Naive B cell (primary cell): Measurements from ENCODE around the gene ATF6B. TPM values are rescaled to one million over a fixed set of nuclear protein-coding genes. Genes with fewer than 3 reads are reported as not detected.

Experiments used
- ATAC-seq, 2 donors: fragments of 150-1000 bp; cut with Tn5 transposase; 2 replicates each; pipeline ENCODE4 v1.10.0; 2021; ENCODE audit warnings: low read depth in 2 of 2, mild to moderate bottlenecking in 2 of 2, moderate library complexity in 2 of 2
- DNase-seq: peaks from one replicate; pipeline ENCODE4 v3.0.0; 2022
- H3K27ac Mint-ChIP-seq, 6 donors: one replicate each; pipeline ENCODE4 v1.8.0; 2020 to 2022; ENCODE audit warnings: mild to moderate bottlenecking in 6 of 6, mixed read lengths in 6 of 6, moderate library complexity in 5 of 6, inconsistent platforms in 2 of 6
- H3K27me3 Mint-ChIP-seq, 3 donors: one replicate each; pipeline ENCODE4 v1.8.0; 2021 to 2022; ENCODE audit warnings: mixed read lengths in 3 of 3, mild to moderate bottlenecking in 1 of 3
- H3K36me3 Mint-ChIP-seq, 2 donors: one replicate each; pipeline ENCODE4 v1.8.0; 2020 to 2022; ENCODE audit warnings: mixed read lengths in 2 of 2, inconsistent platforms in 1 of 2, mild to moderate bottlenecking in 1 of 2
- H3K4me1 Mint-ChIP-seq, 3 donors: one replicate each; pipeline ENCODE4 v1.8.0; 2020 to 2022; ENCODE audit warnings: mixed read lengths in 3 of 3, inconsistent platforms in 1 of 3, mild to moderate bottlenecking in 1 of 3, moderate library complexity in 1 of 3
- H3K4me3 Mint-ChIP-seq, 8 donors: one replicate each; pipeline ENCODE4 v1.8.0; 2020 to 2022; ENCODE audit warnings: mild to moderate bottlenecking in 8 of 8, mixed read lengths in 8 of 8, moderate library complexity in 8 of 8, inconsistent platforms in 2 of 8
- H3K9me3 Mint-ChIP-seq, 7 donors: one replicate each; pipeline ENCODE4 v1.8.0; 2020 to 2022; ENCODE audit warnings: mixed read lengths in 7 of 7, mild to moderate bottlenecking in 5 of 7, inconsistent platforms in 2 of 7, moderate library complexity in 1 of 7
- polyA plus RNA-seq, 6 donors: library from polyadenylated mRNA; unstranded; fragments of 300-500 nt; fragmentation: Illumina TruSeq; gene quantifications; one replicate each; pipeline ENCODE4 v1.2.3, GENCODE V29; 2021; ENCODE audit warnings: low read depth in 6 of 6

ATF6B gene
- polyA plus RNA-seq, 6 donors from 2014 or later, result 25.7 to 35.0 (median 32.4) TPM

GRCh38 chr6:32087574-32088486, 40.2 kb downstream of the ATF6B start:
- peak; percentile 90 to 91 for ATAC-seq
- peaks cover 0 to 7% (median 5%) of the 10 kb centered on the region in 3 donors for H3K4me1 Mint-ChIP-seq
- no peak overlapping the region for H3K27ac Mint-ChIP-seq
- DNase-seq, result peak; percentile 55
- H3K27me3 Mint-ChIP-seq, result peaks cover 38 to 80% (median 63%) of the 10 kb centered on the region in 3 donors
- H3K36me3 Mint-ChIP-seq, result no peaks in the 10 kb centered on the region
- peak overlapping the region in 1 of 8 donors; percentile 38 for H3K4me3 Mint-ChIP-seq
- H3K9me3 Mint-ChIP-seq, result peaks cover 0 to 2% (median 0%) of the 10 kb centered on the region in 7 donors

GRCh38 chr6:32086661-32087573, 41.1 kb downstream of the ATF6B start:
- peak overlapping the region in 3 of 8 donors; percentile 44 to 67 (median 58) for H3K4me3 Mint-ChIP-seq
- no peaks in the 10 kb centered on the region for H3K36me3 Mint-ChIP-seq
- peaks cover 0 to 2% (median 0%) of the 10 kb centered on the region in 7 donors for H3K9me3 Mint-ChIP-seq
- H3K4me1 Mint-ChIP-seq, result peaks cover 0 to 7% (median 5%) of the 10 kb centered on the region in 3 donors
- no peak overlapping the region for H3K27ac Mint-ChIP-seq
- peaks cover 45 to 82% (median 62%) of the 10 kb centered on the region in 3 donors for H3K27me3 Mint-ChIP-seq
- no peak for DNase-seq
- peak; percentile 14 to 24 for ATAC-seq

- no peak for ATAC-seq
- DNase-seq, result no peak
- peaks cover 0 to 7% (median 5%) of the 10 kb centered on the region in 3 donors for H3K4me1 Mint-ChIP-seq
- peaks cover 0 to 3% of the 10 kb centered on the region in 2 donors for H3K36me3 Mint-ChIP-seq
- no peak overlapping the region for H3K27ac Mint-ChIP-seq
- H3K4me3 Mint-ChIP-seq, result peak overlapping the region in 2 of 8 donors; percentile 16 to 70
- peaks cover 0 to 2% (median 0%) of the 10 kb centered on the region in 7 donors for H3K9me3 Mint-ChIP-seq
- H3K27me3 Mint-ChIP-seq, result peaks cover 45 to 85% (median 65%) of the 10 kb centered on the region in 3 donors
Measured at GRCh38 chr6:32085759-32086459, 42.1 kb downstream of the ATF6B start.

- Mint-ChIP-seq H3K27me3 (peaks cover 36 to 82% (median 71%) of the 10 kb centered on the region in 3 donors), H3K9me3 (peaks cover 0 to 2% (median 0%) of the 10 kb centered on the region in 7 donors), H3K4me3 (peak overlapping the region in 2 of 8 donors; percentile 16 to 71), H3K4me1 (peaks cover 0 to 11% (median 5%) of the 10 kb centered on the region in 3 donors), H3K27ac (no peak overlapping the region), H3K36me3 (peaks cover 0 to 7% of the 10 kb centered on the region in 2 donors)
- ATAC-seq (no peak), DNase-seq (no peak)
Measured at GRCh38 chr6:32084780-32085179, 43.3 kb downstream of the ATF6B start.

GRCh38 chr6:32083812-32084768, 44.0 kb downstream of the ATF6B start:
- ATAC-seq (no peak), DNase-seq (no peak)
- H3K4me3 Mint-ChIP-seq, result peak overlapping the region in 1 of 8 donors; percentile 37
- H3K9me3 Mint-ChIP-seq, result peaks cover 0 to 2% (median 0%) of the 10 kb centered on the region in 7 donors
- H3K27ac Mint-ChIP-seq, result peak overlapping the region in 1 of 6 donors; percentile 6
- H3K4me1 Mint-ChIP-seq, result peaks cover 0 to 7% (median 5%) of the 10 kb centered on the region in 3 donors
- peaks cover 35 to 80% (median 65%) of the 10 kb centered on the region in 3 donors for H3K27me3 Mint-ChIP-seq
- H3K36me3 Mint-ChIP-seq, result peaks cover 0 to 7% of the 10 kb centered on the region in 2 donors

- H3K27ac Mint-ChIP-seq, result peak overlapping the region in 1 of 6 donors; percentile 60
- ATAC-seq, result no peak
- peaks cover 0 to 2% (median 0%) of the 10 kb centered on the region in 7 donors for H3K9me3 Mint-ChIP-seq
- H3K4me1 Mint-ChIP-seq, result peaks cover 0 to 7% (median 5%) of the 10 kb centered on the region in 3 donors
- peaks cover 0 to 7% of the 10 kb centered on the region in 2 donors for H3K36me3 Mint-ChIP-seq
- H3K27me3 Mint-ChIP-seq, result peaks cover 35 to 73% (median 60%) of the 10 kb centered on the region in 3 donors
- no peak for DNase-seq
- H3K4me3 Mint-ChIP-seq, result no peak overlapping the region
Measured at GRCh38 chr6:32082935-32083334, 45.1 kb downstream of the ATF6B start.

GRCh38 chr6:32082478-32082877, 45.6 kb downstream of the ATF6B start:
- DNase-seq, result no peak
- Mint-ChIP-seq H3K36me3 (peaks cover 0 to 7% of the 10 kb centered on the region in 2 donors), H3K4me1 (peaks cover 0 to 7% (median 5%) of the 10 kb centered on the region in 3 donors), H3K9me3 (peaks cover 0 to 2% (median 0%) of the 10 kb centered on the region in 7 donors), H3K27ac (no peak overlapping the region), H3K27me3 (peaks cover 35 to 73% (median 60%) of the 10 kb centered on the region in 3 donors), H3K4me3 (no peak overlapping the region)
- no peak for ATAC-seq

- peaks cover 0 to 7% of the 10 kb centered on the region in 2 donors for H3K36me3 Mint-ChIP-seq
- peaks cover 0 to 4% (median 0%) of the 10 kb centered on the region in 3 donors for H3K4me1 Mint-ChIP-seq
- no peak overlapping the region for H3K4me3 Mint-ChIP-seq
- peaks cover 0 to 2% (median 0%) of the 10 kb centered on the region in 7 donors for H3K9me3 Mint-ChIP-seq
- no peak for ATAC-seq
- H3K27ac Mint-ChIP-seq, result peak overlapping the region in 1 of 6 donors; percentile 63
- no peak for DNase-seq
- peaks cover 35 to 65% (median 52%) of the 10 kb centered on the region in 3 donors for H3K27me3 Mint-ChIP-seq
Measured at GRCh38 chr6:32081168-32081990, 46.7 kb downstream of the ATF6B start.

- Mint-ChIP-seq H3K4me3 (no peak overlapping the region), H3K36me3 (peaks cover 0 to 7% of the 10 kb centered on the region in 2 donors), H3K4me1 (peaks cover 0 to 4% (median 0%) of the 10 kb centered on the region in 3 donors), H3K27me3 (peaks cover 21 to 59% (median 44%) of the 10 kb centered on the region in 3 donors), H3K27ac (no peak overlapping the region), H3K9me3 (no peaks in the 10 kb centered on the region)
- DNase-seq, result no peak
- no peak for ATAC-seq
Measured at GRCh38 chr6:32079566-32080290, 48.3 kb downstream of the ATF6B start.

GRCh38 chr6:32076321-32076809, 51.7 kb downstream of the ATF6B start:
- Mint-ChIP-seq H3K4me3 (no peak overlapping the region), H3K4me1 (peaks cover 0 to 4% (median 0%) of the 10 kb centered on the region in 3 donors)
- ATAC-seq, result no peak

More at GRCh38 chr6:32076321-32076809, 51.7 kb downstream of the ATF6B start:
- no peaks in the 10 kb centered on the region for H3K9me3 Mint-ChIP-seq
- peaks cover 4 to 34% (median 32%) of the 10 kb centered on the region in 3 donors for H3K27me3 Mint-ChIP-seq
- peaks cover 0 to 7% of the 10 kb centered on the region in 2 donors for H3K36me3 Mint-ChIP-seq
- DNase-seq, result no peak
- peak overlapping the region in 1 of 6 donors; percentile 53 for H3K27ac Mint-ChIP-seq
